BLaER1 (cell line): ENCODE results near the gene GYS1.

ENCODE experiments used
- H3K27ac ChIP-seq: shearing (Covaris generic); formaldehyde crosslinking; 2 replicates; pipeline ENCODE4 v1.8.1; 2022
- H3K27me3 ChIP-seq: shearing (Covaris generic); formaldehyde crosslinking; 2 replicates; pipeline ENCODE4 v1.8.1; 2022
- H3K36me3 ChIP-seq: shearing (Covaris generic); formaldehyde crosslinking; 2 replicates; pipeline ENCODE4 v1.8.1; 2022
- H3K4me1 ChIP-seq: shearing (Covaris generic); formaldehyde crosslinking; 2 replicates; pipeline ENCODE4 v1.8.1; 2022
- H3K4me2 ChIP-seq: shearing (Covaris generic); formaldehyde crosslinking; 2 replicates; pipeline ENCODE4 v1.8.1; 2022
- H3K4me3 ChIP-seq: shearing (Covaris generic); formaldehyde crosslinking; 2 replicates; pipeline ENCODE4 v1.8.1; 2022
- H3K9ac ChIP-seq: shearing (Covaris generic); formaldehyde crosslinking; 2 replicates; pipeline ENCODE4 v1.8.1; 2022
- H3K9me3 ChIP-seq: shearing (Covaris generic); formaldehyde crosslinking; 2 replicates; pipeline ENCODE4 v1.8.1; 2022
- H4K20me1 ChIP-seq: shearing (Covaris generic); formaldehyde crosslinking; 2 replicates; pipeline ENCODE4 v1.8.1; 2022
- Cebpa-rat ChIP-seq: shearing (Covaris generic); IDR thresholded peaks from 2 replicates; pipeline ENCODE4 v1.8.1; 2022

The GYS1 gene

GRCh38 chr19:48953141-48953540 is 40.0 kb downstream of the GYS1 start:
- no peak overlapping the region for H3K4me3 ChIP-seq
- H4K20me1 ChIP-seq = peaks cover 12% of the 10 kb centered on the region; the same call in 1 of the 2 replicates
- H3K4me1 ChIP-seq = peaks cover 68% of the 10 kb centered on the region
- no peak overlapping the region for H3K4me2 ChIP-seq
- TF ChIP-seq Cebpa-rat = no peak
- H3K27me3 ChIP-seq = no peaks in the 10 kb centered on the region
- H3K27ac ChIP-seq = no peak overlapping the region
- peaks cover 18% of the 10 kb centered on the region for H3K36me3 ChIP-seq
- H3K9ac ChIP-seq = no peak overlapping the region
- peaks cover 14% of the 10 kb centered on the region for H3K9me3 ChIP-seq

GRCh38 chr19:48950830-48951519 is 42.1 kb downstream of the GYS1 start:
- Histone ChIP-seq H3K4me3 (no peak overlapping the region), H3K9ac (no peak overlapping the region; the same call in 1 of the 2 replicates), H3K4me1 (peaks cover 62% of the 10 kb centered on the region), H3K9me3 (peaks cover 36% of the 10 kb centered on the region), H3K27me3 (no peaks in the 10 kb centered on the region), H3K27ac (peak overlapping the region; percentile 78), H3K36me3 (peaks cover 13% of the 10 kb centered on the region), H3K4me2 (peak overlapping the region; percentile 73), H4K20me1 (peaks cover 9% of the 10 kb centered on the region; the same call in 1 of the 2 replicates)
- TF ChIP-seq Cebpa-rat = no peak

- Histone ChIP-seq H3K4me2 (peak overlapping the region; percentile 73), H3K27ac (peak overlapping the region; percentile 78), H3K9ac (peak overlapping the region; percentile 52; the same call in 1 of the 2 replicates), H3K36me3 (peaks cover 11% of the 10 kb centered on the region; the same call in 1 of the 2 replicates), H3K4me1 (peaks cover 56% of the 10 kb centered on the region), H3K27me3 (no peaks in the 10 kb centered on the region), H3K9me3 (peaks cover 36% of the 10 kb centered on the region), H4K20me1 (peaks cover under 1% of the 10 kb centered on the region; the same call in 1 of the 2 replicates), H3K4me3 (no peak overlapping the region)
- no peak for TF ChIP-seq Cebpa-rat
Observed at GRCh38 chr19:48950159-48950558, 43.0 kb downstream of the GYS1 start.

DNA sequence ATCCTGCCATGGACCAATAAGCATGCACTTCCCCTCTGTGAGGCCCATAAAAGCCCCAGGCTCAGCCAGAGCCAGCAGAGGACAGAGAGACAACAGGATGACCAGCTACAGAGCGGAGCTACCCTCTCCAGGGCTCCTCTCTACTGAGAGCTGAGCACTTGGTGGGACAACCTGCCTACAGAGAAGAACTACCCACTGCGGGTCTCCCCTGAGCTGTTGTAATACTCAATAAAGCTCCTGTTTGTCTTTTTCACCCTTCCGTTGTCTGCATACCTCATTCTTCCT is 45.9 kb downstream of the GYS1 start:
- Histone ChIP-seq H3K36me3 (peaks cover 13% of the 10 kb centered on the region; the same call in 1 of the 2 replicates), H4K20me1 (no peaks in the 10 kb centered on the region), H3K27me3 (no peaks in the 10 kb centered on the region), H3K27ac (no peak overlapping the region), H3K4me1 (peaks cover 55% of the 10 kb centered on the region), H3K9me3 (peaks cover 36% of the 10 kb centered on the region), H3K9ac (no peak overlapping the region), H3K4me3 (peak overlapping the region; percentile 30; the same call in 1 of the 2 replicates), H3K4me2 (no peak overlapping the region)
- no peak for TF ChIP-seq Cebpa-rat

- Histone ChIP-seq H3K9me3 (peaks cover 37% of the 10 kb centered on the region), H4K20me1 (no peaks in the 10 kb centered on the region), H3K27me3 (no peaks in the 10 kb centered on the region), H3K4me1 (peaks cover 50% of the 10 kb centered on the region), H3K27ac (no peak overlapping the region), H3K4me3 (peak overlapping the region; percentile 30; the same call in 1 of the 2 replicates), H3K4me2 (no peak overlapping the region), H3K9ac (no peak overlapping the region), H3K36me3 (peaks cover 14% of the 10 kb centered on the region; the same call in 1 of the 2 replicates)
- TF ChIP-seq Cebpa-rat = no peak
Observed at GRCh38 chr19:48946463-48947257, 46.4 kb downstream of the GYS1 start.

GRCh38 chr19:48945817-48946216 is 47.3 kb downstream of the GYS1 start:
- H3K27me3 ChIP-seq = no peaks in the 10 kb centered on the region
- H3K9me3 ChIP-seq = peaks cover 45% of the 10 kb centered on the region
- no peak overlapping the region for H3K27ac ChIP-seq
- no peak for TF ChIP-seq Cebpa-rat
- H3K4me2 ChIP-seq = no peak overlapping the region
- H3K4me3 ChIP-seq = no peak overlapping the region
- H3K36me3 ChIP-seq = peaks cover 20% of the 10 kb centered on the region
- no peak overlapping the region for H3K9ac ChIP-seq
- H3K4me1 ChIP-seq = peaks cover 41% of the 10 kb centered on the region
- H4K20me1 ChIP-seq = no peaks in the 10 kb centered on the region

GRCh38 chr19:48945415-48945814 is 47.7 kb downstream of the GYS1 start:
- Histone ChIP-seq H3K9ac (no peak overlapping the region), H3K4me3 (no peak overlapping the region), H4K20me1 (no peaks in the 10 kb centered on the region), H3K27ac (no peak overlapping the region), H3K9me3 (peaks cover 49% of the 10 kb centered on the region), H3K36me3 (peaks cover 24% of the 10 kb centered on the region), H3K4me1 (peaks cover 37% of the 10 kb centered on the region), H3K27me3 (no peaks in the 10 kb centered on the region), H3K4me2 (no peak overlapping the region)
- no peak for TF ChIP-seq Cebpa-rat

DNA sequence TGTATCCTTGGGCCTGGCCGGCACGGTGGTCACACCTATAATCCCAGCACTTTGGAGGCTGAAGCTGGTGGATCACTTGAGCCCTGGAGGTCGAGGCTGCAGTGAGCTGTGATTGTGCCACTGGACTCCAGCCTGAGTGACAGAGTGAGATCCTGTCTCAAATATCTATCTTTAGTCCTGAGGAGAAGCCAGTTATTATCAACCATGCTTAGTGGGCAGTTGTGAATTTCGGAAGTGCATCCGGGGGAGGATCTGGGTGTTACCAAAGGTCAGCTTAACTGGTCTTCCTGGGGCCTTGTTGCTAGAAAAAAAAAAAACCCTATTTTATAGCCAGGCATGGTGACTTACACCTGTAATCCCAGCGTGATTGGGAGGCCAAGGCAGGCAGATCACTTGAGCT is 50.0 kb downstream of the GYS1 start:
- no peak for TF ChIP-seq Cebpa-rat
- no peaks in the 10 kb centered on the region for H4K20me1 ChIP-seq
- no peak overlapping the region for H3K4me2 ChIP-seq
- peaks cover 24% of the 10 kb centered on the region for H3K36me3 ChIP-seq
- no peaks in the 10 kb centered on the region for H3K27me3 ChIP-seq
- H3K4me1 ChIP-seq = peaks cover 31% of the 10 kb centered on the region
- H3K27ac ChIP-seq = no peak overlapping the region
- no peak overlapping the region for H3K4me3 ChIP-seq
- H3K9me3 ChIP-seq = peaks cover 39% of the 10 kb centered on the region
- no peak overlapping the region for H3K9ac ChIP-seq

GRCh38 chr19:48940902-48941301 is 52.2 kb downstream of the GYS1 start:
- H4K20me1 ChIP-seq = no peaks in the 10 kb centered on the region
- H3K4me1 ChIP-seq = peaks cover 31% of the 10 kb centered on the region
- no peak for TF ChIP-seq Cebpa-rat
- H3K27ac ChIP-seq = no peak overlapping the region
- H3K36me3 ChIP-seq = peaks cover 13% of the 10 kb centered on the region
- H3K27me3 ChIP-seq = no peaks in the 10 kb centered on the region
- H3K4me3 ChIP-seq = no peak overlapping the region
- no peak overlapping the region for H3K9ac ChIP-seq
- H3K4me2 ChIP-seq = no peak overlapping the region
- peaks cover 20% of the 10 kb centered on the region for H3K9me3 ChIP-seq

DNA sequence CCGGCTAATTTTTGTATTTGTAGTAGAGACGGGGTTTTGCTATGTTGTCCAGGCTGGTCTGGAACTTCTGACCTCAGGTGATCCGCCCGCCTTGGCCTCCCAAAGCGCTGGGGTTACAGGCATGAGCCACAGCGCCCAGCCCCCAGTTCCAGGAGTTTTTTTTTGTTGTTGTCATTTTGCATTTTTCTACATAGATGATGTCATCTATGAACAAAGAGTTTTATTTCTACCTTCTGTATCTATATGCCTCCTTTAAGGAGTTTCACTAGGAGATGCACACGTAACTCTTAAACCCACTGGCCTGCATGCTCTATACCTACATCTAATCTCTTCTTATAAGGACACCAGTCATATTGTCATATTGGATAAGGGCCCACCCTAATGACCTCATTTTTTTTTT is 54.9 kb downstream of the GYS1 start:
- peaks cover 12% of the 10 kb centered on the region for H3K27me3 ChIP-seq

More for the DNA sequence above, 54.9 kb downstream of the GYS1 start:
- Histone ChIP-seq H3K36me3 (peaks cover 13% of the 10 kb centered on the region), H4K20me1 (no peaks in the 10 kb centered on the region), H3K4me3 (no peak overlapping the region), H3K27ac (no peak overlapping the region), H3K9ac (no peak overlapping the region), H3K9me3 (peaks cover 20% of the 10 kb centered on the region), H3K4me1 (peaks cover 19% of the 10 kb centered on the region), H3K4me2 (peak overlapping the region; percentile 39)
- no peak for TF ChIP-seq Cebpa-rat
